Peyer's patch (tissue), 4 donors: Measurements from ENCODE around the gene RGS7BP. TPM values are rescaled to one million over a fixed set of nuclear protein-coding genes. Genes with fewer than 3 reads are reported as not detected.

Source experiments
- DNase-seq, 3 donors: peaks; one replicate each; pipeline ENCODE4 v3.0.0-alpha.2; 2017 to 2019
- H3K27ac ChIP-seq, 4 donors: fragments of 200-600 bp; sonication (generic); one replicate each; pipeline ENCODE4 v1.5.1; 2016 to 2019
- H3K27me3 ChIP-seq, 2 donors: fragments of 200-600 bp; sonication (generic); one replicate each; pipeline ENCODE4 v1.5.1; 2019
- H3K36me3 ChIP-seq, 3 donors: fragments of 200-600 bp; sonication (generic); one replicate each; pipeline ENCODE4 v1.5.1; 2016 to 2019
- H3K4me1 ChIP-seq, 4 donors: fragments of 200-600 bp; sonication (generic); one replicate each; pipeline ENCODE4 v1.5.1; 2016 to 2019
- H3K4me3 ChIP-seq, 4 donors: fragments of 200-600 bp; sonication (generic); 1 replicate in 3 of 4; 2 replicates in 1 of 4; pipeline ENCODE4 v1.5.1; 2016 to 2019; ENCODE audit warnings: mild to moderate bottlenecking in 1 of 4
- H3K9me3 ChIP-seq, 4 donors: fragments of 200-600 bp; sonication (generic); one replicate each; pipeline ENCODE4 v1.5.1; 2016 to 2019; ENCODE audit warnings: mild to moderate bottlenecking in 1 of 4
- CTCF ChIP-seq, 6 experiments: fragments of 450-650 bp in 4 of 6; fragments of 200-600 bp in 2 of 6; sonication (generic) in 1 of 6; IDR thresholded peaks; one replicate each; pipeline ENCODE4 v1.5.1; 2017 to 2019; ENCODE audit warnings: antibody characterized with exemption in 6 of 6, mild to moderate bottlenecking in 3 of 6, moderate library complexity in 1 of 6
- POLR2A ChIP-seq, 2 donors: fragments of 450-650 bp; IDR thresholded peaks; one replicate each; pipeline ENCODE4 v1.5.1; 2017; ENCODE audit warnings: antibody characterized with exemption in 2 of 2, mild to moderate bottlenecking in 2 of 2, moderate library complexity in 2 of 2
- total RNA-seq, 4 donors: library from RNA; depleted of rRNA; stranded (reverse); fragments of >200 nt; gene quantifications; one replicate each; pipeline ENCODE4 v1.1.0, GENCODE V29; 2016

RGS7BP gene
- total RNA-seq, 4 donors from 2014 or later: 0.35 to 2.5 (median 1.2) TPM

DNA sequence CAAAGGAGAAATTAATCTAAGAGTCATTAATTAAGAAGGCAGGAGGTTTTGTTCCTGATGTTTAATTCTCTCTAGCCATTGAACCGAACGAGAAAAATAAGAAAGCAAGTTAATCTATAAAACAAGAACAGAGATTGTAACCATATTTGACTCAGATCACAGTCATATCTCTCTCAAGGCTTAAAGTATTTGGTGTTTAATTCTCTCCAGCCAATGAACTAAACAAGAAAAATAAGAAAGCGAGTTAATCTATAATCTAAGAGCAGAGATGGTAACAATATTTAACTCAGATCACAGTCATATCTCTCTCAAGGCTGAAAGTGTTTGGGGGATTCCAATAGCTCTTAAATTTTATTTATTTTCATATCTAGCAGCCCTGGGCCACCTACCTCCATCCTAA lies 110.1 kb downstream of the RGS7BP start:
- Histone ChIP-seq H3K9me3 (no peaks in the 10 kb centered on the region), H3K36me3 (no peaks in the 10 kb centered on the region), H3K4me1 (no peaks in the 10 kb centered on the region), H3K27me3 (no peaks in the 10 kb centered on the region), H3K4me3 (no peak overlapping the region), H3K27ac (no peak overlapping the region)
- TF ChIP-seq CTCF (IDR thresholded peaks at IDR 0.05) (no peak), POLR2A (IDR thresholded peaks at IDR 0.05) (no peak)
- no peak for DNase-seq

- no peaks in the 10 kb centered on the region for H3K9me3 ChIP-seq
- H3K36me3 ChIP-seq: no peaks in the 10 kb centered on the region
- no peaks in the 10 kb centered on the region for H3K4me1 ChIP-seq
- TF ChIP-seq POLR2A (IDR thresholded peaks at IDR 0.05) (no peak), CTCF (IDR thresholded peaks at IDR 0.05) (no peak)
- no peak overlapping the region for H3K4me3 ChIP-seq
- H3K27me3 ChIP-seq: no peaks in the 10 kb centered on the region
- no peak overlapping the region for H3K27ac ChIP-seq
- DNase-seq: no peak
Measured at GRCh38 chr5:64619609-64620008, 113.8 kb downstream of the RGS7BP start.

GRCh38 chr5:64622991-64623390 lies 117.2 kb downstream of the RGS7BP start:
- no peak for DNase-seq
- TF ChIP-seq POLR2A (IDR thresholded peaks at IDR 0.05) (no peak), CTCF (IDR thresholded peaks at IDR 0.05) (no peak)

GRCh38 chr5:64625678-64626077 lies 119.9 kb downstream of the RGS7BP start:
- no peaks in the 10 kb centered on the region for H3K9me3 ChIP-seq
- no peaks in the 10 kb centered on the region for H3K27me3 ChIP-seq
- TF ChIP-seq CTCF (IDR thresholded peaks at IDR 0.05) (no peak), POLR2A (IDR thresholded peaks at IDR 0.05) (no peak)
- no peaks in the 10 kb centered on the region for H3K36me3 ChIP-seq
- no peak overlapping the region for H3K27ac ChIP-seq
- no peaks in the 10 kb centered on the region for H3K4me1 ChIP-seq
- H3K4me3 ChIP-seq: no peak overlapping the region
- DNase-seq: no peak

More at GRCh38 chr5:64622991-64623390, 117.2 kb downstream of the RGS7BP start:
- no peak overlapping the region for H3K4me3 ChIP-seq
- H3K36me3 ChIP-seq: no peaks in the 10 kb centered on the region
- H3K27me3 ChIP-seq: no peaks in the 10 kb centered on the region
- H3K27ac ChIP-seq: no peak overlapping the region
- H3K4me1 ChIP-seq: no peaks in the 10 kb centered on the region
- no peaks in the 10 kb centered on the region for H3K9me3 ChIP-seq

- Histone ChIP-seq H3K4me3 (no peak overlapping the region), H3K36me3 (no peaks in the 10 kb centered on the region), H3K27ac (no peak overlapping the region), H3K4me1 (no peaks in the 10 kb centered on the region), H3K9me3 (no peaks in the 10 kb centered on the region), H3K27me3 (no peaks in the 10 kb centered on the region)
- TF ChIP-seq CTCF (IDR thresholded peaks at IDR 0.05) (no peak), POLR2A (IDR thresholded peaks at IDR 0.05) (no peak)
- DNase-seq: no peak
Measured at GRCh38 chr5:64628901-64629300, 123.1 kb downstream of the RGS7BP start.

GRCh38 chr5:64629841-64630240 lies 124.0 kb downstream of the RGS7BP start:
- Histone ChIP-seq H3K4me3 (no peak overlapping the region), H3K4me1 (no peaks in the 10 kb centered on the region), H3K9me3 (no peaks in the 10 kb centered on the region), H3K36me3 (no peaks in the 10 kb centered on the region), H3K27ac (no peak overlapping the region), H3K27me3 (no peaks in the 10 kb centered on the region)
- TF ChIP-seq POLR2A (IDR thresholded peaks at IDR 0.05): no peak
- TF ChIP-seq CTCF (IDR thresholded peaks at IDR 0.05): no peak
- DNase-seq: no peak
